OCI-LY3 (cell line): Measurements from ENCODE around the gene RMND5A.

Source experiments
- H2AFZ ChIP-seq: fragments of 200-600, 300-600 bp; shearing (Covaris generic); 2 replicates; pipeline ENCODE4 v1.6.0; 2014; ENCODE audit warnings: antibody characterized with exemption, low read depth, low read length
- H3K27ac ChIP-seq: fragments of 200-600, 300-600 bp; sonication (generic); 2 replicates; pipeline ENCODE4 v1.5.1; 2014; ENCODE audit warnings: mild to moderate bottlenecking, low read length, moderate library complexity, mixed read lengths
- H3K27me3 ChIP-seq: fragments of 200-600, 300-600 bp; sonication (generic); 2 replicates; pipeline ENCODE4 v1.6.1; 2014; ENCODE audit warnings: low read depth, low read length, mixed read lengths
- H3K36me3 ChIP-seq: fragments of 200-600, 300-600 bp; sonication (generic); replicated peaks from 2 replicates; pipeline ENCODE3; 2014; ENCODE audit warnings: low read depth, low read length, mixed read lengths
- H3K4me1 ChIP-seq: fragments of 300-600, 200-600 bp; sonication (generic); 2 replicates; pipeline ENCODE4 v1.6.1; 2014; ENCODE audit warnings: low read length, mixed read lengths
- H3K4me2 ChIP-seq: fragments of 200-600, 300-600 bp; sonication (generic); 2 replicates; pipeline ENCODE4 v1.6.1; 2014; ENCODE audit warnings: low read length, mixed read lengths
- H3K4me3 ChIP-seq: fragments of 300-600, 200-600 bp; sonication (generic); 2 replicates; pipeline ENCODE4 v1.5.1; 2014; ENCODE audit warnings: antibody characterized with exemption, mild to moderate bottlenecking, low read length, moderate library complexity
- H3K79me2 ChIP-seq: fragments of 300-600, 200-600 bp; shearing (Covaris generic); 2 replicates; pipeline ENCODE4 v1.6.1; 2014; ENCODE audit warnings: mild to moderate bottlenecking, low read length, mixed read lengths
- H3K9ac ChIP-seq: fragments of 300-600, 200-600 bp; shearing (Covaris generic); 2 replicates; pipeline ENCODE4 v1.6.0; 2014; ENCODE audit warnings: mild to moderate bottlenecking, low read length, moderate library complexity
- H3K9me3 ChIP-seq: fragments of 200-600, 300-600 bp; shearing (Covaris generic); 2 replicates; pipeline ENCODE4 v1.6.1; 2014; ENCODE audit warnings: low read length, mixed read lengths; ENCODE audit not compliant: insufficient read depth
- H4K20me1 ChIP-seq: fragments of 200-600, 300-600 bp; sonication (generic); 2 replicates; pipeline ENCODE4 v1.6.1; 2016; ENCODE audit warnings: low read length, mixed read lengths; ENCODE audit not compliant: insufficient read depth
- EZH2phosphoT487 ChIP-seq: fragments of 200-600 bp; shearing (Covaris generic); IDR thresholded peaks from 2 replicates; pipeline ENCODE4 v1.6.1; 2018; ENCODE audit warnings: antibody characterized with exemption, mixed run types, low read depth
- TF ChIP-seq, protein P1 (sequence below): fragments of 200-600, 300-600 bp; sonication (generic); IDR thresholded peaks from 2 replicates; pipeline ENCODE4 v1.5.1; 2014; ENCODE audit warnings: antibody characterized with exemption, low read length, low read depth

The RMND5A gene

DNA sequence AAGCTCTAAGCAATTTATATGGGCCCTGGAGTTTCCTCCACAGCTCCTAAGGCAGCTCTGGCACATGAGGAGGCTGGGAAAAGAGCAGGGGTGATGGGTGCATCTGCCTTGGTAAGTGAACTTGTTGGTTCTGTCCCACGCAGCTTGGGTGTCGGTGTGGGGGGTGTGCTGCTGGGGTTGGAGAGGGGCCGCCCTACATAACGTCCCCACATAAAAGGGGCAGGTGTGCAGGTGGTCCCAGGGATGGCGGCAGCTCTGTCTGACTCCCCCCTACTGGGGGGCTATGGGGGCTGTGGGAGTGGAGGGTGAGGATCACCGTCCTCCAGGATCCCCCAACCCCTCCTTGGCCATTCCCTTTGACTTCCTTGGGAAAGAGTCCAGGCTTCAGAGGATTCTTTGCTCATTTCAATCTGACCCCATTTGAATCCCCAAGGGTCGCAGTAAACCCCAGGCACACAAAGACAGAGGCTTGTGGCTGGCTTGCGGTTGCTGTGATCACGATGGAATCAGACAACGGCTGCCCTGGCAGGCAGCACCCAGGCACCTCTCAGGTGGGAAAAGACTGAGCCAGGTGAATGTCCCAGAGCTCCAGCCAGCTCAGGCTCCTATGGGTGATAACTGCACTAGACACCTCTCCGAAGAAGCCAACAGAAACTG lies 105.1 kb downstream of the RMND5A start:
- Histone ChIP-seq H3K9me3 (0 out of 2 replicates have a peak, but pooled peaks cover 3% of the 10 kb centered on the region), H3K36me3 (no peaks in the 10 kb centered on the region), H4K20me1 (no peaks in the 10 kb centered on the region), H3K4me2 (no peak overlapping the region), H3K9ac (no peak overlapping the region), H3K4me1 (no peaks in the 10 kb centered on the region), H3K79me2 (no peaks in the 10 kb centered on the region), H3K4me3 (no peak overlapping the region), H2AFZ (no peak overlapping the region), H3K27ac (no peak overlapping the region), H3K27me3 (no peaks in the 10 kb centered on the region; the same call in 1 of the 2 replicates)
- no peak for TF ChIP-seq EZH2phosphoT487
- TF ChIP-seq, protein P1, sequence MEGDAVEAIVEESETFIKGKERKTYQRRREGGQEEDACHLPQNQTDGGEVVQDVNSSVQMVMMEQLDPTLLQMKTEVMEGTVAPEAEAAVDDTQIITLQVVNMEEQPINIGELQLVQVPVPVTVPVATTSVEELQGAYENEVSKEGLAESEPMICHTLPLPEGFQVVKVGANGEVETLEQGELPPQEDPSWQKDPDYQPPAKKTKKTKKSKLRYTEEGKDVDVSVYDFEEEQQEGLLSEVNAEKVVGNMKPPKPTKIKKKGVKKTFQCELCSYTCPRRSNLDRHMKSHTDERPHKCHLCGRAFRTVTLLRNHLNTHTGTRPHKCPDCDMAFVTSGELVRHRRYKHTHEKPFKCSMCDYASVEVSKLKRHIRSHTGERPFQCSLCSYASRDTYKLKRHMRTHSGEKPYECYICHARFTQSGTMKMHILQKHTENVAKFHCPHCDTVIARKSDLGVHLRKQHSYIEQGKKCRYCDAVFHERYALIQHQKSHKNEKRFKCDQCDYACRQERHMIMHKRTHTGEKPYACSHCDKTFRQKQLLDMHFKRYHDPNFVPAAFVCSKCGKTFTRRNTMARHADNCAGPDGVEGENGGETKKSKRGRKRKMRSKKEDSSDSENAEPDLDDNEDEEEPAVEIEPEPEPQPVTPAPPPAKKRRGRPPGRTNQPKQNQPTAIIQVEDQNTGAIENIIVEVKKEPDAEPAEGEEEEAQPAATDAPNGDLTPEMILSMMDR = no peak

DNA sequence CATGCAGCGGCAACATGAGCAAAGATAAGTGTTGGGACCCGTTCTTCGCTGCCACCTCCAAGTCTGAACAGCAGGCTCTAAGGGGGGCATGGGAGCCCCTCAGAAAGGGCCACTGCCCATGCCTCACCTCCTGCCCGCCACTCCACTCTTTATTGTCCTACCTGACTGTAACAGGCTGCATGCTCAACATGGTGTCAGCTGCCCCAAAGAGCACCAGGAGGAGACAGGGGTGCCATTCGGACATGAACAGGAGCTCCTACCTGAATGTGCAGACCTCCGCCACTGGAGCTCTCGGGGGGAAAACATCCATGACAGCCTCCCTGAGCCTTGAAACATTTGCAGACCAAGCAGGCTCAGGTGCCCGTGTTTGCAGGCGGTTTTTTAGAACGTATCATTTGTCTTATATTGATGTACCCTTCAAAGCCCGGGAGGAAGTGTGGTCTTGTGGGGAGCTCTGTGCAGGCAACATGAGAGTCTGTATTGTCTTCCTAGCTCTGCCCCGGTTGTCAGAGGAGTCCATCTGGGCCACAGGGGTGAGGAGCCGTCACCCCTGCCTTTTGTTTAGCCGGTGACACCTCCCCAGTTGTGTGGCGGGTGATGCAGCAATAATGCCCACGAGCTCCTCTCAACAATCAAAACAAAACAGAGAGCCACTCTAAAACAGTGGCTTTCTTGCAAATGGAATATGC lies 105.7 kb downstream of the RMND5A start:
- no peaks in the 10 kb centered on the region for H3K36me3 ChIP-seq
- no peak overlapping the region for H3K27ac ChIP-seq
- H3K4me2 ChIP-seq = no peak overlapping the region
- H3K27me3 ChIP-seq = no peaks in the 10 kb centered on the region
- H4K20me1 ChIP-seq = no peaks in the 10 kb centered on the region
- no peak for TF ChIP-seq EZH2phosphoT487
- TF ChIP-seq, protein P1 = no peak
- H2AFZ ChIP-seq = no peak overlapping the region
- 0 out of 2 replicates have a peak, but pooled peaks cover 3% of the 10 kb centered on the region for H3K9me3 ChIP-seq
- H3K4me3 ChIP-seq = no peak overlapping the region
- no peaks in the 10 kb centered on the region for H3K79me2 ChIP-seq
- no peak overlapping the region for H3K9ac ChIP-seq
- H3K4me1 ChIP-seq = no peaks in the 10 kb centered on the region

DNA sequence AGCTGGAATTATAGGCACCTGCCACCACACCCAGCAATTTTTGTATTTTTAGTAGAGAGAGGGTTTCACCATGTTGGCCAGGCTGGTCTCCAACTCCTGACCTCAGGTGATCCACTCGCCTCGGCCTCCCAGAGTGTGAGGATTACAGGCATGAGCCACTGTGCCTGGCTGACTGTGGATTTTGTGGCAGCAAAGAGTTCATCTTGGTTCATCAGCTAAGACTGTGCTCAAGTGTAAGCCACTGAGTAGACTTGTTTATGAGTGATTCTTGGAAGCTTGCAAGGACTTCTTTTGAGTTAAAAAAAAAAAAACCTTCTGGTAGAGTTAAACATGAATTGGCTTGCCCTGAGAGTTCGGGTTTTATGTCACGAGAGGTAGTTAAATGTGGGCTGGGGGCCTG lies 106.9 kb downstream of the RMND5A start:
- no peaks in the 10 kb centered on the region for H3K36me3 ChIP-seq
- no peaks in the 10 kb centered on the region; the same call in 1 of the 2 replicates for H3K4me1 ChIP-seq
- TF ChIP-seq EZH2phosphoT487 = no peak
- TF ChIP-seq, protein P1 = no peak
- 0 out of 2 replicates have a peak, but pooled peaks cover 3% of the 10 kb centered on the region for H3K9me3 ChIP-seq
- no peak overlapping the region for H3K4me3 ChIP-seq
- H3K27ac ChIP-seq = no peak overlapping the region
- no peak overlapping the region for H2AFZ ChIP-seq
- no peak overlapping the region for H3K4me2 ChIP-seq
- H3K9ac ChIP-seq = no peak overlapping the region
- 0 out of 2 replicates have a peak, but pooled peaks cover 3% of the 10 kb centered on the region for H3K27me3 ChIP-seq
- no peaks in the 10 kb centered on the region for H4K20me1 ChIP-seq
- H3K79me2 ChIP-seq = no peaks in the 10 kb centered on the region
